GM19468 (cell line): ENCODE results near the gene DNLZ.

ENCODE experiments used
- ATAC-seq: cut with Tn5 transposase; IDR thresholded peaks from one replicate; pipeline ENCODE4 v1.9.1; 2021; ENCODE audit warnings: mild to moderate bottlenecking, moderate library complexity, moderate number of reproducible peaks; ENCODE audit not compliant: unreplicated experiment; ENCODE audit errors: extremely low read depth

Gene DNLZ

GRCh38 chr9:136378170-136379002 lies 14.8 kb upstream of the DNLZ start:
- no peak for ATAC-seq

GRCh38 chr9:136377341-136378169 lies 14.0 kb upstream of the DNLZ start:
- no peak for ATAC-seq

GRCh38 chr9:136376457-136376856 lies 12.9 kb upstream of the DNLZ start:
- no peak for ATAC-seq

- no peak for ATAC-seq
Observed at GRCh38 chr9:136375096-136375495, 11.6 kb upstream of the DNLZ start.

- no peak for ATAC-seq
Observed at GRCh38 chr9:136374183-136374575, 10.6 kb upstream of the DNLZ start.

- no peak for ATAC-seq
Observed at GRCh38 chr9:136373300-136374182, 10.0 kb upstream of the DNLZ start, which contains the start of gene CARD9. Gene CARD9, minus strand, starts transcription at chr9:136373669. Its CDS starts 1,591 bp downstream, at chr9:136372078.

GRCh38 chr9:136372561-136373299 lies 9.2 kb upstream of the DNLZ start:
- ATAC-seq: no peak

- ATAC-seq: no peak
Observed at GRCh38 chr9:136372006-136372405, 8.5 kb upstream of the DNLZ start.

GRCh38 chr9:136371533-136371880 lies 8.0 kb upstream of the DNLZ start:
- ATAC-seq: no peak

GRCh38 chr9:136370687-136371532 lies 7.4 kb upstream of the DNLZ start:
- ATAC-seq: no peak

- no peak for ATAC-seq
Observed at GRCh38 chr9:136370037-136370436, 6.5 kb upstream of the DNLZ start.

- ATAC-seq: no peak
Observed at GRCh38 chr9:136368190-136368589, 4.6 kb upstream of the DNLZ start.

GRCh38 chr9:136367296-136368145 lies 4.0 kb upstream of the DNLZ start:
- no peak for ATAC-seq

GRCh38 chr9:136366826-136367225 lies 3.3 kb upstream of the DNLZ start:
- no peak for ATAC-seq

GRCh38 chr9:136365775-136366222 lies 2.3 kb upstream of the DNLZ start:
- ATAC-seq: no peak

GRCh38 chr9:136364942-136365774 lies 1.6 kb upstream of the DNLZ start:
- ATAC-seq: no peak
